B cell (primary cell): ENCODE measurements around the gene MGME1. TPM values are rescaled to one million over a fixed set of nuclear protein-coding genes. Genes with fewer than 3 reads are reported as not detected.

Source experiments
- ATAC-seq: fragments of 200-7000 bp; cut with Tn5 transposase; one replicate; pipeline ENCODE4 v1.10.0; 2021; ENCODE audit warnings: low read depth, mild to moderate bottlenecking, moderate number of reproducible peaks, moderate library complexity
- CTCF ChIA-PET: fragments of 350-600 bp; sonication (Branson Sonifier 250); formaldehyde crosslinking; loops from one replicate; lab custom pipeline; 2021; ENCODE audit warnings: antibody characterized with exemption, inconsistent platforms; lab: Charles Lee
- POLR2A ChIA-PET: fragments of 350-600 bp; sonication (Branson Sonifier 250); formaldehyde crosslinking; loops from one replicate; lab custom pipeline; 2021; ENCODE audit warnings: antibody characterized with exemption; lab: Charles Lee
- DNase-seq: peaks from one replicate; pipeline ENCODE4 v3.0.0; 2013
- H2AFZ ChIP-seq: 2 replicates; pipeline ENCODE4 v1.6.1; 2012; ENCODE audit warnings: mild to moderate bottlenecking, low read depth, low read length; ENCODE audit not compliant: insufficient read depth, poor library complexity, severe bottlenecking
- H3K27ac ChIP-seq, 2 donors: 1 replicate in 1 of 2; 2 replicates in 1 of 2; pipeline ENCODE4 v1.5.1; 2012 to 2013; ENCODE audit warnings: low read length in 2 of 2, mild to moderate bottlenecking in 2 of 2, moderate library complexity in 1 of 2
- H3K27me3 ChIP-seq, 4 experiments: fragments of 200-600 bp in 1 of 4; sonication (generic) in 1 of 4; replicated peaks in 1 of 4; 1 replicate in 2 of 4; 2 replicates in 2 of 4; pipeline versions ENCODE4 v1.6.1 to v1.7.0; 2013 to 2016; ENCODE audit warnings: low read length in 3 of 4, mild to moderate bottlenecking in 2 of 4, mixed read lengths in 1 of 4, moderate library complexity in 1 of 4; ENCODE audit not compliant: insufficient read depth in 4 of 4, control insufficient read depth in 3 of 4; ENCODE audit errors: control extremely low read depth in 1 of 4
- H3K36me3 ChIP-seq, 2 experiments: replicated peaks in 1 of 2; 1 replicate in 1 of 2; 2 replicates in 1 of 2; pipeline versions ENCODE4 v1.6.1 to v1.7.1; 2013; ENCODE audit warnings: low read length in 1 of 2; ENCODE audit not compliant: insufficient read depth in 2 of 2, control insufficient read depth in 1 of 2; ENCODE audit errors: control extremely low read depth in 1 of 2, extremely low read depth in 1 of 2
- H3K4me1 ChIP-seq, 2 donors: fragments of 200-600 bp in 1 of 2; sonication (generic) in 1 of 2; 1 replicate in 1 of 2; 2 replicates in 1 of 2; pipeline versions ENCODE4 v1.5.1 to v1.6.1; 2013 to 2017; ENCODE audit warnings: low read length in 2 of 2; ENCODE audit not compliant: control insufficient read depth in 2 of 2, insufficient read depth in 2 of 2
- H3K4me2 ChIP-seq: replicated peaks from 2 replicates; pipeline ENCODE3; 2012; ENCODE audit warnings: mild to moderate bottlenecking, low read depth, low read length; ENCODE audit not compliant: poor library complexity, severe bottlenecking
- H3K4me3 ChIP-seq, 5 experiments: fragments of 200-600 bp in 1 of 5; sonication (generic) in 1 of 5; 1 replicate in 3 of 5; 2 replicates in 2 of 5; pipeline versions ENCODE4 v1.5.1 to v1.7.0; 2011 to 2016; ENCODE audit warnings: low read length in 4 of 5, mild to moderate bottlenecking in 4 of 5, low read depth in 2 of 5, control low read depth in 1 of 5, moderate library complexity in 1 of 5; ENCODE audit not compliant: insufficient read depth in 1 of 5; ENCODE audit errors: control extremely low read depth in 1 of 5, extremely low read depth in 1 of 5
- H3K79me2 ChIP-seq: fragments of 200-600 bp; sonication (generic); one replicate; pipeline ENCODE4 v1.6.0; 2016; ENCODE audit warnings: low read length; ENCODE audit not compliant: control insufficient read depth, insufficient read depth
- H3K9ac ChIP-seq: fragments of 200-600 bp; sonication (generic); 2 replicates; pipeline ENCODE4 v1.6.1; 2017; ENCODE audit warnings: mild to moderate bottlenecking, low read length, moderate library complexity
- H3K9me3 ChIP-seq, 3 donors: one replicate each; pipeline versions ENCODE4 v1.6.1 to v1.7.1; 2013; ENCODE audit warnings: low read length in 2 of 3; ENCODE audit not compliant: control insufficient read depth in 2 of 3, insufficient read depth in 1 of 3; ENCODE audit errors: control extremely low read depth in 1 of 3
- H4K20me1 ChIP-seq: 2 replicates; pipeline ENCODE4 v1.6.0; 2012; ENCODE audit warnings: mild to moderate bottlenecking, low read length; ENCODE audit not compliant: insufficient read depth, control insufficient read depth, poor library complexity, severe bottlenecking
- H3K27ac Mint-ChIP-seq: one replicate; pipeline ENCODE4 v1.8.0; 2021; ENCODE audit warnings: mixed read lengths
- H3K27me3 Mint-ChIP-seq: one replicate; pipeline ENCODE4 v1.8.0; 2021; ENCODE audit warnings: mixed read lengths
- H3K4me1 Mint-ChIP-seq: one replicate; pipeline ENCODE4 v1.8.0; 2021; ENCODE audit warnings: mixed read lengths
- H3K4me3 Mint-ChIP-seq: one replicate; pipeline ENCODE4 v1.8.0; 2021; ENCODE audit warnings: mixed read lengths
- H3K9me3 Mint-ChIP-seq: one replicate; pipeline ENCODE4 v1.8.0; 2022; ENCODE audit warnings: mixed read lengths; ENCODE audit not compliant: insufficient read depth
- CTCF ChIP-seq: fragments of 200-600 bp; IDR thresholded peaks from one replicate; pipeline ENCODE4 v1.8.0; 2022; ENCODE audit warnings: antibody characterized with exemption, mild to moderate bottlenecking
- EZH2 ChIP-seq: IDR thresholded peaks from 2 replicates; pipeline ENCODE4 v1.6.1; 2012; ENCODE audit warnings: borderline replicate concordance, low read depth, mild to moderate bottlenecking, moderate library complexity, low read length; ENCODE audit not compliant: insufficient read depth, poor library complexity, severe bottlenecking
- WGBS: methylation state at CpG from one replicate; pipeline ENCODE4 v1.1.5; 2013; ENCODE audit warnings: missing lambda C conversion rate; ENCODE audit not compliant: insufficient coverage; 5-methylcytosine and 5-hydroxymethylcytosine counted together
- intact Hi-C: fragments of 100-400 bp; cut with micrococcal nuclease; formaldehyde crosslinking; loops from one replicate; pipeline ENCODE4 v1.10.0; 2022
- polyA plus RNA-seq: library from polyadenylated mRNA; depleted of rRNA; stranded (reverse); fragments of >200 nt; gene quantifications from 2 replicates; pipeline ENCODE4 v1.2.3, GENCODE V29; 2012
- total RNA-seq, 2 donors: library from RNA; stranded (reverse); fragments of 120-200 nt in 1 of 2; gene quantifications; 1 replicate in 1 of 2; 2 replicates in 1 of 2; pipeline versions ENCODE4 v1.2.3 to v1.2.4, GENCODE V29; 2013 to 2022

Gene MGME1
- total and polyA plus RNA-seq, 2 donors (not counting 1 experiment from before 2014, with no cell fraction given) = 29.8 to 33.2 TPM

DNA sequence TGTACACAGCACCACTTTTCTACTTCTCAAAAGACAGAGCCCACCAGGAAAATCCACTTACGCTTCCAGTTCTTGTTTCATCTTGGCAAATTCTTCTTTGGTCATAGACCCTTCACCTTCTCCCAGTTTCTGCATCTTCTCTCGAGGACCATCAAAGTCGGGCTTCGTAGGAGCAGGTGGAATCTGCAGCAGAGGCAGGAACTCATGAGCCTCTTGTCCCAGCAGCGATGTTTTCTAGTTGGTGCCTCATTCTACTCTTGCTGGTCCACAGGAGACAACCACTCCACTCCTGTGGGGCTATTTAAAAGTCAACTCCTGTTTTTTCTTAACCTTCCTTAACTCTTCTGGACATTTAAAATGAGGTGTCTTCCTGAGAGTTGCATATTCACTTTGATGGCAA is 14.9 kb upstream of the MGME1 start:
- H2AFZ ChIP-seq = no peak overlapping the region
- H3K27me3 Mint-ChIP-seq = no peaks in the 10 kb centered on the region
- H3K9me3 ChIP-seq = peaks cover 0 to 5% (median 0%) of the 10 kb centered on the region in 3 donors
- peaks cover 26% of the 10 kb centered on the region for H4K20me1 ChIP-seq
- ATAC-seq (no peak), DNase-seq (no peak)
- no peaks in the 10 kb centered on the region for H3K27me3 ChIP-seq
- no peak overlapping the region for H3K4me2 ChIP-seq
- intact Hi-C loops = no loop called here
- peaks cover 9 to 72% of the 10 kb centered on the region in 2 experiments for H3K36me3 ChIP-seq
- CTCF ChIA-PET = interaction anchor here (0.9 to 1.7 kb wide), 5 partner anchors 9 to 272 kb away, joined by 3 to 6 read pairs (median 3); partner anchors contain the start of gene RRBP1
- no peaks in the 10 kb centered on the region for H3K9me3 Mint-ChIP-seq
- peak overlapping the region; percentile 10 for H3K27ac Mint-ChIP-seq
- H3K27ac ChIP-seq = peak overlapping the region in 1 of 2 donors; percentile 7
- peaks cover 99% of the 10 kb centered on the region for H3K79me2 ChIP-seq
- peaks cover 60% of the 10 kb centered on the region for H3K4me1 Mint-ChIP-seq
- POLR2A ChIA-PET = no interaction called here
- H3K4me1 ChIP-seq = peaks cover 53 to 59% of the 10 kb centered on the region in 2 donors
- H3K4me3 ChIP-seq = no peak overlapping the region
- no peak overlapping the region for H3K9ac ChIP-seq
- 98% methylated on average over 5 of the region's 5 CpGs for WGBS
- H3K4me3 Mint-ChIP-seq = no peak overlapping the region
- TF ChIP-seq EZH2 (no peak), CTCF (no peak)

- intact Hi-C loops = loop anchor here (1.0 to 5.0 kb wide), 2 partner anchors 12 to 42 kb away; no protein-coding TSS in a partner anchor
- Histone ChIP-seq H4K20me1 (peaks cover 24% of the 10 kb centered on the region), H3K27me3 (no peaks in the 10 kb centered on the region), H3K27ac (peak overlapping the region; percentile 42 to 76), H3K4me3 (no peak overlapping the region), H3K79me2 (peaks cover 100% of the 10 kb centered on the region), H3K9ac (no peak overlapping the region), H3K4me1 (peaks cover 67 to 73% of the 10 kb centered on the region in 2 donors), H3K36me3 (peaks cover 6 to 58% of the 10 kb centered on the region in 2 experiments), H3K9me3 (peaks cover 0 to 8% (median 0%) of the 10 kb centered on the region in 3 donors), H3K4me2 (peak overlapping the region; percentile 60), H2AFZ (no peak overlapping the region)
- Mint-ChIP-seq H3K9me3 (no peaks in the 10 kb centered on the region), H3K27me3 (no peaks in the 10 kb centered on the region), H3K27ac (peak overlapping the region; percentile 15), H3K4me1 (peaks cover 72% of the 10 kb centered on the region), H3K4me3 (peak overlapping the region; percentile 12)
- no peak for TF ChIP-seq CTCF
- TF ChIP-seq EZH2 = no peak
- DNase-seq (no peak), ATAC-seq (no peak)
- ChIA-PET CTCF (interaction anchor here (0.7 to 6.0 kb wide), 5 partner anchors 10 to 273 kb away, joined by 3 to 46 read pairs (median 4); partner anchors contain the start of genes MGME1, RRBP1 and SNX5), POLR2A (interaction anchor here (1.7 kb wide), 1 partner anchor 10 kb away, joined by 6 read pairs; no protein-coding TSS in a partner anchor)
- 20% methylated on average over 1 of the region's 3 CpGs for WGBS
Measured at GRCh38 chr20:17955302-17955701, 13.5 kb upstream of the MGME1 start.
